KMS-11 (cell line): ENCODE measurements around the gene GOLIM4.
"Not testable (repeated sequence)": the region's sequence is repeated elsewhere in the genome, so short reads cannot be mapped to it uniquely, and the experiment has no call there.

Source experiments
- H2AFZ ChIP-seq: fragments of 200-600 bp; sonication (generic); 2 replicates; pipeline ENCODE4 v1.6.1; 2016; ENCODE audit warnings: antibody characterized with exemption, mixed run types, low read depth
- H3K27ac ChIP-seq: fragments of 200-600 bp; sonication (generic); 2 replicates; pipeline ENCODE4 v1.6.1; 2016; ENCODE audit warnings: mild to moderate bottlenecking, mixed run types
- H3K27me3 ChIP-seq: fragments of 200-600 bp; sonication (generic); 2 replicates; pipeline ENCODE4 v1.6.1; 2017; ENCODE audit warnings: mild to moderate bottlenecking, low read depth, mixed run types, moderate library complexity; ENCODE audit not compliant: insufficient read depth
- H3K36me3 ChIP-seq: fragments of 200-600 bp; sonication (generic); 2 replicates; pipeline ENCODE4 v1.6.1; 2017; ENCODE audit warnings: mild to moderate bottlenecking, mixed run types; ENCODE audit not compliant: insufficient read depth
- H3K4me1 ChIP-seq: fragments of 200-600 bp; sonication (generic); 2 replicates; pipeline ENCODE4 v1.6.1; 2016; ENCODE audit warnings: mild to moderate bottlenecking, low read depth, mixed run types; ENCODE audit not compliant: poor library complexity, severe bottlenecking
- H3K4me2 ChIP-seq: fragments of 200-600 bp; sonication (generic); 2 replicates; pipeline ENCODE4 v1.7.0; 2016; ENCODE audit warnings: mild to moderate bottlenecking, mixed run types
- H3K4me3 ChIP-seq: fragments of 200-600 bp; sonication (generic); IDR thresholded peaks from 2 replicates; pipeline ENCODE4 v1.6.1; 2017; ENCODE audit warnings: low read depth, low read length, mixed read lengths; ENCODE audit not compliant: insufficient read depth
- H3K79me2 ChIP-seq: fragments of 200-600 bp; sonication (generic); 2 replicates; pipeline ENCODE4 v1.6.1; 2016; ENCODE audit warnings: low read depth, mixed run types; ENCODE audit not compliant: insufficient read depth
- H3K9ac ChIP-seq: fragments of 200-600 bp; sonication (generic); 2 replicates; pipeline ENCODE4 v1.6.1; 2016; ENCODE audit warnings: mild to moderate bottlenecking, mixed run types
- H4K20me1 ChIP-seq: fragments of 200-600 bp; sonication (generic); 2 replicates; pipeline ENCODE4 v1.6.1; 2016; ENCODE audit warnings: mild to moderate bottlenecking, mixed run types; ENCODE audit not compliant: insufficient read depth
- TF ChIP-seq, protein P1 (sequence below): fragments of 200-600 bp; sonication (generic); conservative IDR thresholded peaks from 2 replicates; pipeline ENCODE4 v1.6.1; 2017; ENCODE audit warnings: low read depth, mild to moderate bottlenecking, antibody characterized with exemption, low read length, moderate library complexity, mixed read lengths

GOLIM4 gene

DNA sequence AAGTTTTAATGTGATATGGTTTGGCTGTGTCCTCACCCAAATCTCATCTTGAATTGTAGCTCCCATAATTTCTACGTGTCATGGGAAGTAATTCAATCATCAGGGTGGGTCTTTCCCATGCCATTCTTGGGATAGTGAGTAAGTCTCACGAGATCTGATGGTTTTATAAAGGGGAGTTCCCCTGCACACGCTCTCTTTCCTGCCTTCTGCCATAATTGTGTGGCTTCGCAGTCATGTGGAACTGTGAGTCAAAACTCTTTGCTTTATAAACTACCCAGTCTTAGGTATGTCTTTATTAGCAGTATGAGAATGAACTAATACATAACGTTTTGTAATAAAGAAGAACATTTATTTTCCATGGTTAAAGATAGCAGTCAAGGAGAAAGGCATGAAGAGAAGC is 39.2 kb upstream of the GOLIM4 start:
- Histone ChIP-seq H3K4me2 (no peak overlapping the region), H3K79me2 (no peaks in the 10 kb centered on the region), H3K4me1 (no peaks in the 10 kb centered on the region), H3K27ac (no peak overlapping the region), H3K36me3 (no peaks in the 10 kb centered on the region), H2AFZ (no peak overlapping the region), H4K20me1 (no peaks in the 10 kb centered on the region), H3K4me3 (no peak overlapping the region), H3K9ac (no peak overlapping the region), H3K27me3 (no peaks in the 10 kb centered on the region)
- TF ChIP-seq, protein P1, sequence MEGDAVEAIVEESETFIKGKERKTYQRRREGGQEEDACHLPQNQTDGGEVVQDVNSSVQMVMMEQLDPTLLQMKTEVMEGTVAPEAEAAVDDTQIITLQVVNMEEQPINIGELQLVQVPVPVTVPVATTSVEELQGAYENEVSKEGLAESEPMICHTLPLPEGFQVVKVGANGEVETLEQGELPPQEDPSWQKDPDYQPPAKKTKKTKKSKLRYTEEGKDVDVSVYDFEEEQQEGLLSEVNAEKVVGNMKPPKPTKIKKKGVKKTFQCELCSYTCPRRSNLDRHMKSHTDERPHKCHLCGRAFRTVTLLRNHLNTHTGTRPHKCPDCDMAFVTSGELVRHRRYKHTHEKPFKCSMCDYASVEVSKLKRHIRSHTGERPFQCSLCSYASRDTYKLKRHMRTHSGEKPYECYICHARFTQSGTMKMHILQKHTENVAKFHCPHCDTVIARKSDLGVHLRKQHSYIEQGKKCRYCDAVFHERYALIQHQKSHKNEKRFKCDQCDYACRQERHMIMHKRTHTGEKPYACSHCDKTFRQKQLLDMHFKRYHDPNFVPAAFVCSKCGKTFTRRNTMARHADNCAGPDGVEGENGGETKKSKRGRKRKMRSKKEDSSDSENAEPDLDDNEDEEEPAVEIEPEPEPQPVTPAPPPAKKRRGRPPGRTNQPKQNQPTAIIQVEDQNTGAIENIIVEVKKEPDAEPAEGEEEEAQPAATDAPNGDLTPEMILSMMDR, result no peak

- H3K36me3 ChIP-seq, H4K20me1 ChIP-seq, H3K4me2 ChIP-seq, H3K27ac ChIP-seq, H3K9ac ChIP-seq, H3K79me2 ChIP-seq, H2AFZ ChIP-seq, H3K27me3 ChIP-seq, H3K4me3 ChIP-seq, H3K4me1 ChIP-seq: not testable (repeated sequence)
Observed at GRCh38 chr3:168130250-168130649, 34.5 kb upstream of the GOLIM4 start.

DNA sequence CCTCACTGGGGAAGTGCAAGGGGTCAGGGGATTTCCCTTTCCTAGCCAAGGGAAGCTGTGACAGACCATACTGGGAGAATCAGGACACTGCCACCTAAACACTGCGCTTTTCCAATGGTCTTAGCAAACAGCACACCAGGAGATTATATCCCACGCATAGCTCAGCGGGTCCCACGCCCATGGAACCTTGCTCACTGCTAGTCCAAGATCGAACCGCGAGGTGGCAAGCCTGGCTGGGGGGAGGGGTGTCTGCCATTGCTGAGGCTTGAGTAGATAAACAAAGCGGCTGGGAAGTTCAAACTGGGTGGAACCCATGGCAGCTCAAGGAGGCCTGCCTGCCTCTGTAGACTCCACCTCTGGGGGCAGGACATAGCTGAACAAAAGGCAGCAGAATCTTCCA is 32.7 kb upstream of the GOLIM4 start:
- H3K4me1 ChIP-seq, H3K4me3 ChIP-seq, H3K27ac ChIP-seq, H3K4me2 ChIP-seq, H3K9ac ChIP-seq, H2AFZ ChIP-seq, H3K79me2 ChIP-seq, H3K36me3 ChIP-seq, H4K20me1 ChIP-seq, H3K27me3 ChIP-seq: not testable (repeated sequence)

DNA sequence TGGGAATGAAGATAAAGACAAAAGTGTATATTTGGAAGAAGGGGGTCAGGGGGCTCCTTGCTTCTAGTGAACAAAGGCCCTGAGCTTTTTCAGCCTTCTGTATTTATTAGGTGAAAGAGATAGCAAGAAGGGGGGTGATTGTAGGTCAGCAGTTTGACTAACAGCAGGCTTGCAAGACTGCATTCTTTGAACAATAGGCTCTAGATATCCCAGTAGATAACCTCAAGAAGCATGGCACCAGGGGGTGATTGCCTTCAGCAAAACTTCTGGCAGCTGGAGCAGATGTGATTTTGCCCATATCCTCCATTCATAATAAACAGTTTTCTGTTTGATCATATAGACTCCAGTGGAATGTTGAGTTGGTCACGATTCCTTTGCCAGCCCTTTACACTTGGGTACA is 31.7 kb upstream of the GOLIM4 start:
- TF ChIP-seq, protein P1, result no peak
- Histone ChIP-seq H3K9ac (no peak overlapping the region), H2AFZ (no peak overlapping the region), H3K27ac (no peak overlapping the region), H3K79me2 (no peaks in the 10 kb centered on the region), H4K20me1 (no peaks in the 10 kb centered on the region), H3K27me3 (no peaks in the 10 kb centered on the region), H3K4me1 (no peaks in the 10 kb centered on the region), H3K4me3 (no peak overlapping the region), H3K4me2 (no peak overlapping the region), H3K36me3 (no peaks in the 10 kb centered on the region)

- no peaks in the 10 kb centered on the region for H3K4me1 ChIP-seq
- no peak overlapping the region for H3K4me3 ChIP-seq
- H3K79me2 ChIP-seq, result no peaks in the 10 kb centered on the region
- H3K27ac ChIP-seq, result no peak overlapping the region
- TF ChIP-seq, protein P1, result no peak
- no peak overlapping the region for H3K4me2 ChIP-seq
- H4K20me1 ChIP-seq, result no peaks in the 10 kb centered on the region
- no peaks in the 10 kb centered on the region for H3K36me3 ChIP-seq
- no peak overlapping the region for H3K9ac ChIP-seq
- no peaks in the 10 kb centered on the region for H3K27me3 ChIP-seq
- no peak overlapping the region for H2AFZ ChIP-seq
Observed at GRCh38 chr3:168124791-168125190, 29.1 kb upstream of the GOLIM4 start.

DNA sequence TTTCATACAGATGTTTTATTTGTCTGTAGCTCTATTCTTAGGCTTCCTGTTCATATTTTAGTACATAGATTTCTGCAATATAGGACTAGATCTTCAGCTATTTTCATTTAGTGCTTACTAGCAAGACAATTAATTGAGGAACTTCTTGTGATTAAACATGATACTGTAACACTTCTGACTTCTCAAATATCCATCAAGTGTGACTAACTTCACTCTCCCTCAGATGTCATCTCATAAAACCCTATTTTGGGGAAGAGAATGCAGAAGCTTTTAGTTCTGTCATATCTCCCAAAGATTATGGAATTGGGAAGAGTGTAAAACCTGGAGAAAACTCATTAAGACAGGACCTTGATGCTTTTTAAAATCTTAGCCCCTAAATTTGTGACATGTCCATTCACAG is 28.6 kb upstream of the GOLIM4 start:
- no peaks in the 10 kb centered on the region for H3K4me1 ChIP-seq
- no peak overlapping the region for H3K4me3 ChIP-seq
- no peaks in the 10 kb centered on the region for H3K79me2 ChIP-seq
- no peaks in the 10 kb centered on the region for H3K27me3 ChIP-seq
- no peak overlapping the region for H2AFZ ChIP-seq
- no peaks in the 10 kb centered on the region for H4K20me1 ChIP-seq
- H3K4me2 ChIP-seq, result no peak overlapping the region
- no peaks in the 10 kb centered on the region for H3K36me3 ChIP-seq
- TF ChIP-seq, protein P1, result no peak
- no peak overlapping the region for H3K27ac ChIP-seq
- no peak overlapping the region for H3K9ac ChIP-seq
